ENCODE data around the gene LGALS3. TPM values are rescaled to one million over a fixed set of nuclear protein-coding genes. Genes with fewer than 3 reads are reported as not detected.

LGALS3 gene
- total RNA-seq, 5 donors from 2014 or later (not counting 1 experiment from before 2014, with no cell fraction given) = 4.1 to 57.7 (median 35.8) TPM

GRCh38 chr14:55141825-55142224, 12.8 kb downstream of the LGALS3 start:
- H3K4me3 Mint-ChIP-seq = no peak overlapping the region
- no peaks in the 10 kb centered on the region for H3K27me3 ChIP-seq (replicated peaks in 1 of 2; ENCODE audit: control insufficient read depth in 2 of 2, extremely low read depth in 1 of 2, insufficient read depth in 2 of 2, low read length in 1 of 2)
- H3K36me3 Mint-ChIP-seq = peaks cover 13% of the 10 kb centered on the region
- H3K27me3 Mint-ChIP-seq = peaks cover 0 to 2% of the 10 kb centered on the region in 2 donors
- no peaks in the 10 kb centered on the region for H3K9me3 Mint-ChIP-seq
- DNase-seq (no peak), ATAC-seq (replicated peaks in 1 of 4) (no peak)
- H3K4me1 ChIP-seq (ENCODE audit: control insufficient read depth in 1 of 2, extremely low read depth in 1 of 2, insufficient read depth in 2 of 2, low read length in 2 of 2) = no peaks in the 10 kb centered on the region
- no peak overlapping the region for H3K4me3 ChIP-seq (ENCODE audit: control insufficient read depth in 1 of 2, extremely low read depth in 1 of 2, low read length in 1 of 2)
- peaks cover 0 to 5% (median 2%) of the 10 kb centered on the region in 3 donors for H3K4me1 Mint-ChIP-seq
- CTCF ChIA-PET = no interaction called here
- H3K9me3 ChIP-seq = no peaks in the 10 kb centered on the region
- no peak overlapping the region for H3K27ac ChIP-seq (ENCODE audit: low read length)
- WGBS (ENCODE audit: insufficient coverage) = 100% methylated on average over 1 of the region's 3 CpGs
- no peak overlapping the region for H3K27ac Mint-ChIP-seq
- POLR2A ChIA-PET = no interaction called here
- H3K36me3 ChIP-seq (ENCODE audit: control insufficient read depth in 2 of 2, extremely low read depth in 1 of 2, insufficient read depth in 1 of 2, low read length in 1 of 2) = no peaks in the 10 kb centered on the region

- no peaks in the 10 kb centered on the region for H3K27me3 Mint-ChIP-seq
- Histone ChIP-seq H3K4me1 (ENCODE audit: control insufficient read depth in 1 of 2, extremely low read depth in 1 of 2, insufficient read depth in 2 of 2, low read length in 2 of 2) (no peaks in the 10 kb centered on the region), H3K27ac (ENCODE audit: low read length) (no peak overlapping the region), H3K27me3 (replicated peaks in 1 of 2; ENCODE audit: control insufficient read depth in 2 of 2, extremely low read depth in 1 of 2, insufficient read depth in 2 of 2, low read length in 1 of 2) (no peaks in the 10 kb centered on the region), H3K36me3 (ENCODE audit: control insufficient read depth in 2 of 2, extremely low read depth in 1 of 2, insufficient read depth in 1 of 2, low read length in 1 of 2) (no peaks in the 10 kb centered on the region), H3K4me3 (ENCODE audit: control insufficient read depth in 1 of 2, extremely low read depth in 1 of 2, low read length in 1 of 2) (no peak overlapping the region), H3K9me3 (no peaks in the 10 kb centered on the region)
- no peak overlapping the region for H3K27ac Mint-ChIP-seq
- ChIA-PET POLR2A (no interaction called here), CTCF (interaction anchor here in 1 of 2 donors (0.6 kb wide), 1 partner anchor 174 kb away, joined by 5 read pairs; no protein-coding TSS in a partner anchor)
- H3K36me3 Mint-ChIP-seq = peaks cover 13% of the 10 kb centered on the region
- H3K9me3 Mint-ChIP-seq = no peaks in the 10 kb centered on the region
- H3K4me3 Mint-ChIP-seq = no peak overlapping the region
- H3K4me1 Mint-ChIP-seq = peaks cover 0 to 5% (median 2%) of the 10 kb centered on the region in 3 donors
- ATAC-seq (replicated peaks in 1 of 4) (no peak), DNase-seq (no peak)
- WGBS (ENCODE audit: insufficient coverage) = no CpG with 5 or more reads among the region's 2 CpGs
These were observed 13.4 kb downstream of the LGALS3 start for GRCh38 chr14:55142466-55142865.

GRCh38 chr14:55146425-55146824, 17.4 kb downstream of the LGALS3 start:
- Histone ChIP-seq H3K4me3 (ENCODE audit: control insufficient read depth in 1 of 2, extremely low read depth in 1 of 2, low read length in 1 of 2) (no peak overlapping the region), H3K27me3 (replicated peaks in 1 of 2; ENCODE audit: control insufficient read depth in 2 of 2, extremely low read depth in 1 of 2, insufficient read depth in 2 of 2, low read length in 1 of 2) (no peaks in the 10 kb centered on the region), H3K9me3 (no peaks in the 10 kb centered on the region), H3K27ac (ENCODE audit: low read length) (no peak overlapping the region), H3K4me1 (ENCODE audit: control insufficient read depth in 1 of 2, extremely low read depth in 1 of 2, insufficient read depth in 2 of 2, low read length in 2 of 2) (no peaks in the 10 kb centered on the region), H3K36me3 (ENCODE audit: control insufficient read depth in 2 of 2, extremely low read depth in 1 of 2, insufficient read depth in 1 of 2, low read length in 1 of 2) (no peaks in the 10 kb centered on the region)
- no peak overlapping the region for H3K4me3 Mint-ChIP-seq
- H3K36me3 Mint-ChIP-seq = peaks cover 4% of the 10 kb centered on the region
- no peaks in the 10 kb centered on the region for H3K27me3 Mint-ChIP-seq
- no peak overlapping the region for H3K27ac Mint-ChIP-seq
- peaks cover 0 to 5% (median 2%) of the 10 kb centered on the region in 3 donors for H3K4me1 Mint-ChIP-seq
- POLR2A ChIA-PET = no interaction called here
- ATAC-seq (replicated peaks in 1 of 4) (no peak), DNase-seq (no peak)
- H3K9me3 Mint-ChIP-seq = no peaks in the 10 kb centered on the region
- WGBS (ENCODE audit: insufficient coverage) = no CpG with 5 or more reads among the region's 2 CpGs
- CTCF ChIA-PET = interaction anchor here in 1 of 2 donors (0.5 kb wide), 1 partner anchor 57 kb away, joined by 4 read pairs; no protein-coding TSS in a partner anchor

- ChIA-PET POLR2A (no interaction called here), CTCF (interaction anchor here in 1 of 2 donors (0.6 kb wide), 1 partner anchor 639 kb away, joined by 3 read pairs; no protein-coding TSS in a partner anchor)
- no peaks in the 10 kb centered on the region for H3K36me3 Mint-ChIP-seq
These were observed 22.5 kb downstream of the LGALS3 start for GRCh38 chr14:55151601-55152000.

GRCh38 chr14:55152052-55152753, 23.2 kb downstream of the LGALS3 start:
- no peak for DNase-seq
- ChIA-PET POLR2A (no interaction called here), CTCF (interaction anchor here (0.6 to 0.9 kb wide), 3 partner anchors 9 to 379 kb away, joined by 3 to 5 read pairs (median 3); no protein-coding TSS in a partner anchor)
- Histone ChIP-seq H3K9me3 (no peaks in the 10 kb centered on the region), H3K27me3 (replicated peaks in 1 of 2; ENCODE audit: control insufficient read depth in 2 of 2, extremely low read depth in 1 of 2, insufficient read depth in 2 of 2, low read length in 1 of 2) (no peaks in the 10 kb centered on the region), H3K36me3 (ENCODE audit: control insufficient read depth in 2 of 2, extremely low read depth in 1 of 2, insufficient read depth in 1 of 2, low read length in 1 of 2) (no peaks in the 10 kb centered on the region), H3K27ac (ENCODE audit: low read length) (no peak overlapping the region), H3K4me3 (ENCODE audit: control insufficient read depth in 1 of 2, extremely low read depth in 1 of 2, low read length in 1 of 2) (no peak overlapping the region), H3K4me1 (ENCODE audit: control insufficient read depth in 1 of 2, extremely low read depth in 1 of 2, insufficient read depth in 2 of 2, low read length in 2 of 2) (no peaks in the 10 kb centered on the region)
- H3K36me3 Mint-ChIP-seq = no peaks in the 10 kb centered on the region
- WGBS (ENCODE audit: insufficient coverage) = no CpG with 5 or more reads among the region's 1 CpG
- no peak for ATAC-seq (replicated peaks in 1 of 4)
- no peak overlapping the region for H3K27ac Mint-ChIP-seq
- H3K9me3 Mint-ChIP-seq = no peaks in the 10 kb centered on the region
- H3K27me3 Mint-ChIP-seq = no peaks in the 10 kb centered on the region
- peaks cover 0 to 8% (median 6%) of the 10 kb centered on the region in 3 donors for H3K4me1 Mint-ChIP-seq
- H3K4me3 Mint-ChIP-seq = no peak overlapping the region

More at GRCh38 chr14:55151601-55152000, 22.5 kb downstream of the LGALS3 start:
- H3K4me3 ChIP-seq (ENCODE audit: control insufficient read depth in 1 of 2, extremely low read depth in 1 of 2, low read length in 1 of 2) = no peak overlapping the region
- no peaks in the 10 kb centered on the region for H3K4me1 ChIP-seq (ENCODE audit: control insufficient read depth in 1 of 2, extremely low read depth in 1 of 2, insufficient read depth in 2 of 2, low read length in 2 of 2)
- H3K4me1 Mint-ChIP-seq = peaks cover 0 to 3% (median 3%) of the 10 kb centered on the region in 3 donors
- no peak overlapping the region for H3K27ac Mint-ChIP-seq
- no peaks in the 10 kb centered on the region for H3K9me3 ChIP-seq
- DNase-seq = no peak
- WGBS (ENCODE audit: insufficient coverage) = no CpG with 5 or more reads among the region's 1 CpG
- no peak overlapping the region for H3K27ac ChIP-seq (ENCODE audit: low read length)
- no peaks in the 10 kb centered on the region for H3K27me3 Mint-ChIP-seq
- H3K36me3 ChIP-seq (ENCODE audit: control insufficient read depth in 2 of 2, extremely low read depth in 1 of 2, insufficient read depth in 1 of 2, low read length in 1 of 2) = no peaks in the 10 kb centered on the region
- no peaks in the 10 kb centered on the region for H3K27me3 ChIP-seq (replicated peaks in 1 of 2; ENCODE audit: control insufficient read depth in 2 of 2, extremely low read depth in 1 of 2, insufficient read depth in 2 of 2, low read length in 1 of 2)
- no peaks in the 10 kb centered on the region for H3K9me3 Mint-ChIP-seq
- H3K4me3 Mint-ChIP-seq = no peak overlapping the region
- no peak for ATAC-seq (replicated peaks in 1 of 4)

- POLR2A ChIA-PET = interaction anchor here in 1 of 2 donors (0.6 to 0.7 kb wide), 2 partner anchors 14 to 1209 kb away, joined by 3 read pairs; no protein-coding TSS in a partner anchor
- no peaks in the 10 kb centered on the region for H3K27me3 Mint-ChIP-seq
- Histone ChIP-seq H3K4me3 (ENCODE audit: control insufficient read depth in 1 of 2, extremely low read depth in 1 of 2, low read length in 1 of 2) (no peak overlapping the region), H3K36me3 (ENCODE audit: control insufficient read depth in 2 of 2, extremely low read depth in 1 of 2, insufficient read depth in 1 of 2, low read length in 1 of 2) (no peaks in the 10 kb centered on the region), H3K9me3 (no peaks in the 10 kb centered on the region), H3K4me1 (ENCODE audit: control insufficient read depth in 1 of 2, extremely low read depth in 1 of 2, insufficient read depth in 2 of 2, low read length in 2 of 2) (no peaks in the 10 kb centered on the region), H3K27me3 (replicated peaks in 1 of 2; ENCODE audit: control insufficient read depth in 2 of 2, extremely low read depth in 1 of 2, insufficient read depth in 2 of 2, low read length in 1 of 2) (no peaks in the 10 kb centered on the region), H3K27ac (ENCODE audit: low read length) (no peak overlapping the region)
- H3K4me1 Mint-ChIP-seq = peaks cover 0 to 9% (median 9%) of the 10 kb centered on the region in 3 donors
- H3K4me3 Mint-ChIP-seq = no peak overlapping the region
- H3K9me3 Mint-ChIP-seq = no peaks in the 10 kb centered on the region
- no peak overlapping the region for H3K27ac Mint-ChIP-seq
- WGBS (ENCODE audit: insufficient coverage) = 94% methylated on average over 2 of the region's 3 CpGs
- ATAC-seq (replicated peaks in 1 of 4) (no peak), DNase-seq (no peak)
- CTCF ChIA-PET = interaction anchor here in 1 of 2 donors (0.7 kb wide), 1 partner anchor 23 kb away, joined by 4 read pairs; no protein-coding TSS in a partner anchor
- H3K36me3 Mint-ChIP-seq = no peaks in the 10 kb centered on the region
These were observed 24.9 kb downstream of the LGALS3 start for GRCh38 chr14:55153951-55154350.

Data from T-cell (primary cell).